HL-60 (cell line): ENCODE data around the gene FAM124A.

Source experiments
- CTCF ChIP-seq: IDR thresholded peaks from one replicate; pipeline ENCODE4 v1.5.1; 2011; ENCODE audit warnings: low read length, control low read depth, inconsistent platforms; ENCODE audit not compliant: insufficient read depth
- POLR2AphosphoS5 ChIP-seq: IDR thresholded peaks from 2 replicates; pipeline ENCODE4 v1.6.1; 2012; ENCODE audit warnings: low read depth

GRCh38 chr13:51333421-51333820, 111.2 kb downstream of the FAM124A start:
- TF ChIP-seq POLR2AphosphoS5 (no peak), CTCF (no peak)
